Measurements from ENCODE around the gene CAPN12. TPM values are rescaled to one million over a fixed set of nuclear protein-coding genes. Genes with fewer than 3 reads are reported as not detected.
A peak's percentile ranks its signal among the peaks of the same experiment; 100 is the strongest.

The CAPN12 gene
- total RNA-seq, 2 donors from 2014 or later: 5.2 to 5.7 TPM

DNA sequence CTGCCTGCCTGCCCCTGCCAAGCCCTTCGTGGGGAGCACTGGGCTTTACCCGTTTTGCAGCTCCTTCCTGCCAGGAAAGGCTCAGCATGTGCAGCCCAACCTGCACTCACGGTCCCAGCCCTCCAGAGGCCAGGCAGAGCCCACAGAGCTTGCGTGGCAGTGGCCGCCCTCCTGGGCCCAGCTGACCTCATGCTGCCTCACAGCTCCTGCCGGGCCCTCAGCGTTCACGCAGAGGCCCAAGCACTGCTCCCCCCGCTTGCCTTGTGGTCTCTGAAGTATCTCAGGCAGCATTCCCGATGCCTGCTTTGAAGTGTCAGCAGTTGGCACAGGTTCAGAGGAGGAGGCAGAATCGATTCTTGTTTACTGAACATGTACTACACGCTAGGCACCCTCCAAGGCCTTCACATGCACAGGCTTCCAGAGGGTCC is 32.5 kb downstream of the CAPN12 start:
- Histone ChIP-seq H3K4me3 (no peak overlapping the region), H3K27ac (no peak overlapping the region), H3K9ac (ENCODE audit: low read depth in 2 of 2, low read length in 2 of 2) (no peak overlapping the region), H3K4me1 (no peaks in the 10 kb centered on the region), H3K9me3 (no peaks in the 10 kb centered on the region), H3K27me3 (no peaks in the 10 kb centered on the region), H3K36me3 (peaks cover 68% of the 10 kb centered on the region)
- no peak for DNase-seq
- TF ChIP-seq, protein P1, sequence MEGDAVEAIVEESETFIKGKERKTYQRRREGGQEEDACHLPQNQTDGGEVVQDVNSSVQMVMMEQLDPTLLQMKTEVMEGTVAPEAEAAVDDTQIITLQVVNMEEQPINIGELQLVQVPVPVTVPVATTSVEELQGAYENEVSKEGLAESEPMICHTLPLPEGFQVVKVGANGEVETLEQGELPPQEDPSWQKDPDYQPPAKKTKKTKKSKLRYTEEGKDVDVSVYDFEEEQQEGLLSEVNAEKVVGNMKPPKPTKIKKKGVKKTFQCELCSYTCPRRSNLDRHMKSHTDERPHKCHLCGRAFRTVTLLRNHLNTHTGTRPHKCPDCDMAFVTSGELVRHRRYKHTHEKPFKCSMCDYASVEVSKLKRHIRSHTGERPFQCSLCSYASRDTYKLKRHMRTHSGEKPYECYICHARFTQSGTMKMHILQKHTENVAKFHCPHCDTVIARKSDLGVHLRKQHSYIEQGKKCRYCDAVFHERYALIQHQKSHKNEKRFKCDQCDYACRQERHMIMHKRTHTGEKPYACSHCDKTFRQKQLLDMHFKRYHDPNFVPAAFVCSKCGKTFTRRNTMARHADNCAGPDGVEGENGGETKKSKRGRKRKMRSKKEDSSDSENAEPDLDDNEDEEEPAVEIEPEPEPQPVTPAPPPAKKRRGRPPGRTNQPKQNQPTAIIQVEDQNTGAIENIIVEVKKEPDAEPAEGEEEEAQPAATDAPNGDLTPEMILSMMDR (IDR thresholded peaks at IDR 0.05): no peak
- intact Hi-C loops (cut with DNase I): no loop called here

- no peak overlapping the region for H3K9ac ChIP-seq (ENCODE audit: low read depth in 2 of 2, low read length in 2 of 2)
- H3K36me3 ChIP-seq: peaks cover 68% of the 10 kb centered on the region
- TF ChIP-seq, protein P1 (IDR thresholded peaks at IDR 0.05): no peak
- intact Hi-C loops (cut with DNase I): no loop called here
- H3K4me1 ChIP-seq: no peaks in the 10 kb centered on the region
- DNase-seq: no peak
- H3K27me3 ChIP-seq: no peaks in the 10 kb centered on the region
- no peaks in the 10 kb centered on the region for H3K9me3 ChIP-seq
- H3K4me3 ChIP-seq: no peak overlapping the region
- H3K27ac ChIP-seq: no peak overlapping the region
Measured at GRCh38 chr19:38710928-38711725, 33.1 kb downstream of the CAPN12 start.

DNA sequence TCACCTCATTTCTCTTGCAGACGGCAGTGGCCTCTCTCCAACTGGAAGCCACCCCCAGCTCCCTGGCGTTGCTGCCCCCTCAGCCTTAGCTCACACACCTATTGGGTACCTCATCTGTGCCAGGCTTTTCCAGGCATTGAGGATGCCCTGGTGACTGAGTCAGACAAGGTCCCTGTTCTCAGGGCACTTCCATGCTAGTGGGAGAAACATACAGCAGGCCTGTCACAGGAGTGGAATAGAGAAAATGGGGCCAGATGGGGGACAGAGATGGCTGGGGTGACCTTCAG is 33.9 kb downstream of the CAPN12 start:
- Histone ChIP-seq H3K4me1 (no peaks in the 10 kb centered on the region), H3K9me3 (no peaks in the 10 kb centered on the region), H3K27me3 (no peaks in the 10 kb centered on the region), H3K27ac (no peak overlapping the region), H3K36me3 (peaks cover 68% of the 10 kb centered on the region), H3K4me3 (no peak overlapping the region), H3K9ac (ENCODE audit: low read depth in 2 of 2, low read length in 2 of 2) (no peak overlapping the region)
- TF ChIP-seq, protein P1 (IDR thresholded peaks at IDR 0.05): no peak
- intact Hi-C loops (cut with DNase I): no loop called here
- no peak for DNase-seq

- Histone ChIP-seq H3K36me3 (peaks cover 63% of the 10 kb centered on the region), H3K27me3 (no peaks in the 10 kb centered on the region), H3K9me3 (no peaks in the 10 kb centered on the region), H3K27ac (no peak overlapping the region), H3K9ac (ENCODE audit: low read depth in 2 of 2, low read length in 2 of 2) (peak overlapping the region in 1 of 2 donors; percentile 13), H3K4me1 (no peaks in the 10 kb centered on the region), H3K4me3 (no peak overlapping the region)
- intact Hi-C loops (cut with DNase I): no loop called here
- no peak for DNase-seq
- TF ChIP-seq, protein P1 (IDR thresholded peaks at IDR 0.05): no peak
Measured at GRCh38 chr19:38709671-38710415, 34.4 kb downstream of the CAPN12 start.

GRCh38 chr19:38709119-38709518 is 35.2 kb downstream of the CAPN12 start:
- H3K9me3 ChIP-seq: no peaks in the 10 kb centered on the region
- TF ChIP-seq, protein P1 (IDR thresholded peaks at IDR 0.05): no peak
- H3K9ac ChIP-seq (ENCODE audit: low read depth in 2 of 2, low read length in 2 of 2): no peak overlapping the region
- no peak for DNase-seq
- H3K36me3 ChIP-seq: peaks cover 58% of the 10 kb centered on the region
- H3K4me1 ChIP-seq: no peaks in the 10 kb centered on the region
- H3K4me3 ChIP-seq: no peak overlapping the region
- H3K27me3 ChIP-seq: no peaks in the 10 kb centered on the region
- H3K27ac ChIP-seq: no peak overlapping the region
- intact Hi-C loops (cut with DNase I): no loop called here
